ENCODE measurements around the gene CACHD1. TPM values are rescaled to one million over a fixed set of nuclear protein-coding genes. Genes with fewer than 3 reads are reported as not detected.

The CACHD1 gene
- total RNA-seq, 1 donor from 2014 or later = 14.4 TPM

Small RNA genes within 50 kb of the gene (microRNA-seq; reads per million reads assigned to microRNA genes)
- not detected for gene MIR4794 (ENCODE audit: borderline number of aligned reads)

Data from mesenteric fat pad (tissue), 1 donor.